Esophagus (tissue), 2 donors: ENCODE results near the gene RPS19. TPM values are rescaled to one million over a fixed set of nuclear protein-coding genes. Genes with fewer than 3 reads are reported as not detected.

Experiments
- H3K27ac ChIP-seq, 2 donors: one replicate each; pipeline ENCODE4 v1.5.1; 2013; ENCODE audit warnings: low read depth in 2 of 2, mild to moderate bottlenecking in 2 of 2, inconsistent platforms in 1 of 2, low read length in 1 of 2, moderate library complexity in 1 of 2
- H3K27me3 ChIP-seq, 2 donors: one replicate each; pipeline ENCODE4 v1.6.1; 2013; ENCODE audit warnings: low read length in 2 of 2, control low read depth in 1 of 2, mild to moderate bottlenecking in 1 of 2; ENCODE audit not compliant: insufficient read depth in 2 of 2, control insufficient read depth in 1 of 2
- H3K36me3 ChIP-seq, 2 donors: one replicate each; pipeline ENCODE4 v1.6.1; 2013; ENCODE audit warnings: low read length in 1 of 2; ENCODE audit not compliant: control insufficient read depth in 2 of 2, insufficient read depth in 2 of 2
- H3K4me1 ChIP-seq, 2 donors: one replicate each; pipeline ENCODE4 v1.6.1; 2013; ENCODE audit warnings: low read length in 1 of 2; ENCODE audit not compliant: control insufficient read depth in 2 of 2, insufficient read depth in 2 of 2
- H3K4me3 ChIP-seq, 2 donors: one replicate each; pipeline ENCODE4 v1.5.1; 2013; ENCODE audit warnings: low read length in 2 of 2, mild to moderate bottlenecking in 2 of 2, low read depth in 1 of 2, moderate library complexity in 1 of 2
- H3K9me3 ChIP-seq, 2 donors: one replicate each; pipeline ENCODE4 v1.6.1; 2013; ENCODE audit warnings: mild to moderate bottlenecking in 2 of 2, low read depth in 1 of 2, low read length in 1 of 2, moderate library complexity in 1 of 2; ENCODE audit not compliant: control insufficient read depth in 2 of 2, insufficient read depth in 1 of 2
- whole genome bisulfite sequencing, 2 donors: extraction: QIAGEN DNeasy Blood & Tissue Kit; methylation state at CpG; one replicate each; pipeline ENCODE4 v1.1.7; 2013; 5-methylcytosine and 5-hydroxymethylcytosine counted together
- polyA plus RNA-seq, 2 donors: library from polyadenylated mRNA; stranded (reverse); fragments of 200-250 nt; gene quantifications; one replicate each; pipeline ENCODE4 v1.2.3, GENCODE V29; 2013
- donor health status: healthy with polysubstance abuse.
- donor health status: Bipolar disorder and iron deficiency.

RPS19 gene
- polyA plus RNA-seq, 2 donors, result 2,678 to 3,536 TPM

DNA sequence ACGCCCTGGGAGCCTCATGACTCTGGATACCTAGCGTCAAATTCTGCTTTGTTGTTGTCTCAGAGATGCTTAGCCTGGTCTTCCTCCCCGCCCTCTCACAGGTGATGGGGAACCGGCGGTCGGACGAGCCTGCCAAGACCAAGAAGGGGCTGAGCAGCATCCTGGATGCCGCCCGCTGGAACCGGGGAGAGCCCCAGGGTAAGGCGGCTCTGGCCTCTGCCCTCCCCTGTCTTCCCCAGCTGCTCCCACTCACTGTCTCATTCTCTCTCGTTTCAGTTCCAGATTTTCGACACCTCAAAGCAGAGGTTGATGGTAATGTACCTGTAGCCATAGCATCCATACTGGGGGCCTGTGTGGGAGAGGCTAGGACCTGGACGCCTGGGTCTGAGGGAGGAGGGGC is 34.3 kb downstream of the RPS19 start:
- H3K27ac ChIP-seq, result no peak overlapping the region
- H3K4me1 ChIP-seq, result no peaks in the 10 kb centered on the region
- no peaks in the 10 kb centered on the region for H3K9me3 ChIP-seq
- H3K36me3 ChIP-seq, result peaks cover 19 to 49% of the 10 kb centered on the region in 2 donors
- no peak overlapping the region for H3K4me3 ChIP-seq
- 78 to 83% methylated on average over 14 of the region's 14 CpGs for WGBS, 2 donors
- H3K27me3 ChIP-seq, result no peaks in the 10 kb centered on the region

GRCh38 chr19:41895745-41896580 is 35.9 kb downstream of the RPS19 start:
- no peaks in the 10 kb centered on the region for H3K4me1 ChIP-seq
- H3K27me3 ChIP-seq, result no peaks in the 10 kb centered on the region
- no peak overlapping the region for H3K4me3 ChIP-seq
- WGBS, 2 donors, result 83 to 90% methylated on average over 19 of the region's 19 CpGs
- peaks cover 23 to 49% of the 10 kb centered on the region in 2 donors for H3K36me3 ChIP-seq
- no peak overlapping the region for H3K27ac ChIP-seq
- no peaks in the 10 kb centered on the region for H3K9me3 ChIP-seq

- no peak overlapping the region for H3K4me3 ChIP-seq
- 80 to 100% methylated on average over 1 of the region's 1 CpG for WGBS, 2 donors
- peaks cover 23 to 51% of the 10 kb centered on the region in 2 donors for H3K36me3 ChIP-seq
- H3K27ac ChIP-seq, result no peak overlapping the region
- no peaks in the 10 kb centered on the region for H3K9me3 ChIP-seq
- H3K27me3 ChIP-seq, result no peaks in the 10 kb centered on the region
- no peaks in the 10 kb centered on the region for H3K4me1 ChIP-seq
Measured at GRCh38 chr19:41896581-41896942, 36.5 kb downstream of the RPS19 start.

GRCh38 chr19:41897181-41897580 is 37.1 kb downstream of the RPS19 start:
- Histone ChIP-seq H3K4me3 (no peak overlapping the region), H3K36me3 (peaks cover 24 to 52% of the 10 kb centered on the region in 2 donors), H3K4me1 (no peaks in the 10 kb centered on the region), H3K27me3 (no peaks in the 10 kb centered on the region), H3K9me3 (no peaks in the 10 kb centered on the region), H3K27ac (no peak overlapping the region)
- WGBS, 2 donors, result 90 to 94% methylated on average over 2 to 3 of the region's 3 CpGs

DNA sequence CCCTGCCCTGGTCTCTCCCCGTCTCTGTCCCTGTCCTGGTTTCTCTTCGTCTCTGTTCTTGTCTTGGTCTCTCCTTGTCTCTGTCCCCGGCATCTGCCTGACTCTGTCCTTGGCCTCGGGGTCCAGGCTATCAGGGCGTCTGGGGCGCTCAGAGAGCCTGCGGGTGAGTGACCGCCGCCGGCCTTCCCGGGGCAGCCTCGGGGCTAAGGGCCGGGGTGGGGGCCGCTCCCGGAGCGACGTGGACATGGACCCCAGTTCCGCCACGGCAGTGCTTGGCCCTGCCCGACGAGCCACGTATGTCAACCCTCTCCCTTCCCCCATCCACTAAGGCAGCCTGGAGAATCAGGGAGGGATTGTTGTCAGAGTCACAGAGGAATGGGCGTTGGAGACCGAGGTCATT is 37.8 kb downstream of the RPS19 start:
- H3K27ac ChIP-seq, result no peak overlapping the region
- H3K4me3 ChIP-seq, result no peak overlapping the region
- 89 to 90% methylated on average over 24 of the region's 24 CpGs for WGBS, 2 donors
- no peaks in the 10 kb centered on the region for H3K4me1 ChIP-seq
- no peaks in the 10 kb centered on the region for H3K9me3 ChIP-seq
- no peaks in the 10 kb centered on the region for H3K27me3 ChIP-seq
- peaks cover 21 to 53% of the 10 kb centered on the region in 2 donors for H3K36me3 ChIP-seq

DNA sequence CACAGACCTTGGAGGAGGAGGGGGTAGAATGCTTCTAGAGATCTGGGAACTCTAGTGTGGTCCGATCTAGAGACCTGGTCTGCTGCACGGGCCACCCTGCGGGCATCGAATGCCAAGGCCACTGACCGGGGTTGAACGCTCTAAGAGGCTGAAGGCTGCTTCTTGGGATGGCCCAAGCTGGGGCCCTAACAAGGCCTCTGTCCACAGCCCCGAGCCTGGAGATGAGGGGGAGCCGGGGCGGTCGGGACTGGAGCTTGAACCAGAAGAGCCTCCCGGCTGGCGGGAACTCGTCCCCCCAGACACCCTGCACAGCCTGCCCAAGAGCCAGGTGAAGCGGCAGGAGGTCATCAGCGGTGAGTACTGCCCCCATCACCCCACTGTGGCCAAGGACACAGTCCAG is 38.2 kb downstream of the RPS19 start:
- Histone ChIP-seq H3K4me1 (no peaks in the 10 kb centered on the region), H3K4me3 (no peak overlapping the region), H3K36me3 (peaks cover 24 to 58% of the 10 kb centered on the region in 2 donors), H3K9me3 (no peaks in the 10 kb centered on the region), H3K27ac (no peak overlapping the region), H3K27me3 (no peaks in the 10 kb centered on the region)
- 93 to 94% methylated on average over 15 of the region's 15 CpGs for WGBS, 2 donors

GRCh38 chr19:41901707-41902360 is 41.8 kb downstream of the RPS19 start:
- H3K4me3 ChIP-seq, result no peak overlapping the region
- no peaks in the 10 kb centered on the region for H3K9me3 ChIP-seq
- 92 to 93% methylated on average over 21 of the region's 21 CpGs for WGBS, 2 donors
- no peaks in the 10 kb centered on the region for H3K27me3 ChIP-seq
- no peak overlapping the region for H3K27ac ChIP-seq
- peaks cover 27 to 69% of the 10 kb centered on the region in 2 donors for H3K36me3 ChIP-seq
- peaks cover 0 to 5% of the 10 kb centered on the region in 2 donors for H3K4me1 ChIP-seq

GRCh38 chr19:41902594-41902993 is 42.5 kb downstream of the RPS19 start:
- Histone ChIP-seq H3K4me1 (peaks cover 0 to 5% of the 10 kb centered on the region in 2 donors), H3K36me3 (peaks cover 27 to 69% of the 10 kb centered on the region in 2 donors), H3K27ac (no peak overlapping the region), H3K9me3 (no peaks in the 10 kb centered on the region), H3K4me3 (no peak overlapping the region), H3K27me3 (no peaks in the 10 kb centered on the region)
- WGBS, 2 donors, result 94 to 95% methylated on average over 17 of the region's 17 CpGs

DNA sequence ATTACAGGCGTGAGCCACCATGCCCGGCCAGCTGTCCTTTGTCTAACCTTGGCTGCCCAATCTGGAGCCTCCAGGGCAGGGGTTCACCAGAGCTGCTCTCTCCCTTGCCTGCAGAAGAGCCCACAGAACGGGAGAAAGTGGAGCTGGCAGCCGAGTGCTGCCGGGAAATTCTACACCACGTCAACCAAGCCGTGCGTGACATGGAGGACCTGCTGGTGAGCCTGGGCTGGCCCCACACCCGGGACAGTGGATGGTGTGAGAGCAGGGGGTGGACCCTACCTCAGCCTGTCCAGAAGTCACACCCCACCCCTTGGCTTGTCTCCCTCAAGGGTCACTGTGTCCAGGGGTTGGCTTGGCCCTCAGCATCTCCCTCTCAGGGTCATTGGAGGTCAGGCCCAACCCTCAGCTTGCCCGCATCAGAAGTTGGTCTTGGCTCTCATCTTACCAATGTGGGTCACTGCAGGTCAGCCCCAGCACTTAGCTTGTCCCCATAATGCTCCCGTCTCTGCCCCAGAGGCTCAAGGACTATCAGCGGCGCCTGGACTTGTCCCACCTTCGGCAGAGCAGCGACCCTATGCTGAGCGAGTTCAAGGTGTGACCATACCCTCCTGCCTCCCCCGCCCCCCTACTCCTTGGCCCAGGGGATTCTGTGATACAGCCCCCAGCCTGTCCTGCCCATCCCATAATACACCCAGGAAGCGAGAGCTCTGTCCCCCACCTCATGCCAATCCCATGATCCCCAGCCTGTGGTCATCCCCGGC is 43.3 kb downstream of the RPS19 start:
- H3K27ac ChIP-seq, result no peak overlapping the region
- peaks cover 0 to 5% of the 10 kb centered on the region in 2 donors for H3K4me1 ChIP-seq
- no peaks in the 10 kb centered on the region for H3K9me3 ChIP-seq
- H3K27me3 ChIP-seq, result no peaks in the 10 kb centered on the region
- WGBS, 2 donors, result 88 to 91% methylated on average over 18 to 19 of the region's 19 CpGs
- peaks cover 27 to 61% of the 10 kb centered on the region in 2 donors for H3K36me3 ChIP-seq
- no peak overlapping the region for H3K4me3 ChIP-seq
